NOMO-1 treated with dmso at 0.1 percent for 144 hours (cell line): ENCODE data around the gene PRPF4.
"Not testable (repeated sequence)": the region's sequence is repeated elsewhere in the genome, so short reads cannot be mapped to it uniquely, and the experiment has no call there.

Source experiments
- DNase-seq: peaks from one replicate; lab custom pipeline; 2025; ENCODE audit not compliant: unreplicated experiment; lab: John Stamatoyannopoulos, UW

Gene PRPF4

DNA sequence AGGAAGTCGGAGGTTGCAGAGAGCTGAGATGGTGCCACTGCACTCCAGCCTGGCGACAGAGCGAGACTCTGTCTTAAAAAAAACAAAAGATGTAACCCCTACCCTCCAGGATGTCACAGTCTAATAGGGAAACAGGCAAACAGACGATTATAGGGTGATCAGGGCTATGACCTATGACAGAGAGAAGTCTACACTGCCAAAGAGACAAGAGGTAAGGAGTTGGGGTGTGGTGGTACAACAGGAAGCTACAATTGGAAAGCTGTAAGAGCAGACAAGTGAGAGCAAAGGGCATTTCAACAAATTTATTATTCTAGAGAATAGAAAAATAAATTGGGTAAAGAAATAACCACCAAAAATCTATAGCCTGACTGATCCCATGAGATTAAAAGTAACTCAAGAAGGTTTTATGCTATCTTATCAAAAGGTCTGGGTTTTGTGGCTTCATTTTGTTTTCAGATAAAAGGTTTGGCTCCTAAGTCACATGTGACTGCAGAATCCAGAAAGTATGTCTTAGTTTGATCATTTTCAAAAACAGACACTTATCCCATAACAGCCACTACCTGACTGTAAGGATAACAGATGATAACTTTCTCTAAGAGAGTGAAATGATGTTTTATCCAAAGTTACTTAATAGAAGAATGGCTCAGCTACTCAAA is 7.4 kb upstream of the PRPF4 start:
- DNase-seq = no peak

DNA sequence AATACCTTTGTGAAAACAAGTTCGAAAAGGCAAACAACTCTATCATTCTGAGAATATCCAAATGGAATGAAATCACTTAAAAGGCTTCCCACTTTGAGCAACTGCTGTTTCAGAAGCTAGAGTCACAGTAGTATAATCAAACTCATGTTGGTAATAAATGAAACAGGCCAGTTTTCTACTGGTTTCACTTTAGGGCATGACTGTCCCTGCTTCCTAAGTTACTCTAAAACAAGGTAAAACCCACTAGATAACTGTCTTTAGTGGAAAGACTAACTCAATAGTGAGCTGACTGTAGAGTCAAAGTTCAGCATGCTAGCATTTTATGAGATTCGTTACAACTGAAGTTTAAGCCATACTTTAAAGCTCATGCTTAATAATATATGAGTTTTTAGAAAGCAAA is 6.1 kb upstream of the PRPF4 start:
- no peak for DNase-seq

DNA sequence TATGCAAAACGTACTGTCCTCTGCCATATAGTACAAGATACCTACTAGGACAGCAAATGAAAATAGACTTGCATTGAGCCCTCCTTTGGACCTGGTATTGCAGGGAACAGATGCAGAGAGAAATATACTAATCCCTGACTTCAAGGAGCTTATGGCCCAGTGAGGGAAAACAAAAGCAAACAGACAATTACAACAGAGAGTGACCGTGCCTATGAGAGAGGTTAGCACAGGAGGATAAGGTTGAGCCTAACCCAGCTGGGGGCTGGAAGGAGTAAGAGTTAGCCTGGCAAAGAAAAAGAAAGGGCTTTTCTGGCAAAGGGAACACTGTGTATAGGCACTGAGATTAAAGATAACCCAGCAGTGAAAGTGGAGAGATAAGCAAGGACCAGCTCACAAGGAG is 5.6 kb upstream of the PRPF4 start:
- DNase-seq = no peak

DNA sequence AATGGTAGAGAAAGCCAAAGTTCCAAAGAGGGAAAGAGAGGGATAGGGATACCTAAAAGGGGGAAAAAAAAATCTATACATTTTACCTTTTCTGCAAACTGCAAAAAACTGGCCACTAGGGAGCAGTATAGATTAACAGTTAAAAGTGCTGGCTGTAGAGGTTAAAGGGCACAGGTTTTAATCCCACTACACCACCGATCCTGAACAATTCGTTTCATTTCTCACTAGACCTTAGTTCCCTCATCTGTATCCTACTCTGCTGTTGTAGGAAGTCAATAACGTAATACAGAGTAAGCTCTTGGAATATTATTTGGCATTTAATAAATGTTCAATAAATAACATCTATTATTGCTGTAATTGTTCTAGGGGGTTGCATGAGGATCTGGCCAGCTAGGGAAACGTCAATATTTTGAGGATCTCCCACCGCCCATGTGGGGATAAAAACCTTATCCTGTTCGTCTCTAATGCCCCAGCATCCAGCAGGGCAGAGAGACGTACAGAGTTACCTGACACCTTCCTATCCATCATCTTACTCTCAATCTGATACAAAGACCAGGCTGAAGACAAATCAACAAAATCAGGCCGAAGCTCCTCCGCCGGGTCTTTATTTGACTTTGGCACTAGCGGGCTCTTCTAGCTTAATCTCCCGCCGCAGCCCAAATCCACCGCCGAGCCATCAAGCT is 843 bp upstream of the PRPF4 start:
- DNase-seq = peak; percentile 19

DNA sequence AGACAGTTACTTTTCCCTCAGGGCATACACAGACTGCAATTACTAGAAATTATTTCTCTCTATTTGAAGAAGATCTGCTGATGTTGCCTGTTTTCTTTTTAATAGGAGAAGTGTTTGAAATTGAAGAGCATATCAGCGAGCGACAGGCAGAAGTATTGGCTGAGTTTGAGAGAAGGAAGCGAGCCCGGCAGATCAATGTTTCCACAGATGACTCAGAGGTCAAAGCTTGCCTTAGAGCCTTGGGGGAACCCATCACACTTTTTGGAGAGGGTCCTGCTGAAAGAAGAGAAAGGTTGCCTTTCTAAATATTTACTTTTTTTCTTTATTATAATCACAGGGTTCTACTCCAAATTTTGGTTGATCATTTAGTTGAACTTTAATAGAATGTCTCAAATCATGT is 3.4 kb downstream of the PRPF4 start:
- DNase-seq = no peak

DNA sequence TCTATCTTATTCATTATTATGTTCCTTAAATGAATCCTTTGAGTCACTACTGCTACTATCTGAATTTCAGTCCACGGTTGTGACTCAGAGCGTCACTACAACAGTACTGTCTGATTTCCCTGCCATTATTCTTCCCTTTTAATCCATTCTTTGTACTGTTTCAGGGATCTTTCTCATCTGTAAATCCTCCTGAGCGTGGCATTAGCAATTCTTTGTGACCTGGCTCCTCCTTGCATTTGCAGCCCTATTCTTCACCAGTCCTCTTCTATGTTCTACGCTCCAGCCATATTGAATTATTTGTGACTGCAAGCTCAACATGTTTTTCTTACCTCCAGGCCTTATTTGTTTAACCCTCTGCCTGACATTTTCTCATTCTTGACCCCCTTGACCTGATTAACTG is 5.9 kb downstream of the PRPF4 start:
- no peak for DNase-seq

DNA sequence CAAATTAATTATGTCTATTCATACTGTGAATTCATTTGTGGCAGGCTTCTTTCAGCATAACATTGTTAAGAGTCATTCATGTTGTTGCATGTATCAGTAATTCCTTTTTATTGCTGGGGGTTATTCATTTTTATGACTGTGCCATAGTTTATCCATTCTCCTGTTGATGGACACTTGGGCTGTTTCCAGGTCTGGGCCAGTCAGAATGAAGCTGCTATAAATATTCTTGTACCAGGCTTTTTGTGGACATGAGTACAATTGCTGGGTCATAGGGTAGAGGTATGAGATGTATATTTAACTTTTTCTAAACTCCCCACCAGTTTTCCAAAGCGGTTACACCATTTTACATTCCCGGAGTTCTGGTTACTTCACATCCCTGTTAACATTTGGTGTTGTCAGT is 13.6 kb downstream of the PRPF4 start:
- DNase-seq = no peak

DNA sequence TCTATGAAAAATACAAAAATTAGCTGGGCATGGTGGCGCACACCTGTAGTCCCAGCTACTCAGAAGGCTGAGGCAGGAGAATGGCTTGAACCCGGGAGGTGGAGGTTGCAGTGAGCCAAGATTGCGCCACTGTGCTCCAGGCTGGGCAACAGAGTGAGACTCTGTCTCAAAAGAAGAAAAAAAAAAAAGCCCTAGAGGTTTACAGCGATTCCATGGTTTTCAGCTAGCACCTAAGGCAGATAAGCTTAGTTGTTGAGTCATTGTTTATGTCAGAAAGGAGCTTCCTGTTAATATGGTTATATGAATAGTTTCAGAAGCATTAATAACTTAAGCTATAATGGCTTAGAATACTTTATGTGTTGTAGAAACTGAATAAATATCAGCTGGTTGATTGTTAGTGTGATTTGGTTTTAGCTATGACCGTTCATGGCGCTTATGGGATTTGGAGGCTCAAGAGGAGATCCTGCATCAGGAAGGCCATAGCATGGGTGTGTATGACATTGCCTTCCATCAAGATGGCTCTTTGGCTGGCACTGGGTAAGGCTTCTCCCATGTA is 14.7 kb downstream of the PRPF4 start:
- DNase-seq = no peak

DNA sequence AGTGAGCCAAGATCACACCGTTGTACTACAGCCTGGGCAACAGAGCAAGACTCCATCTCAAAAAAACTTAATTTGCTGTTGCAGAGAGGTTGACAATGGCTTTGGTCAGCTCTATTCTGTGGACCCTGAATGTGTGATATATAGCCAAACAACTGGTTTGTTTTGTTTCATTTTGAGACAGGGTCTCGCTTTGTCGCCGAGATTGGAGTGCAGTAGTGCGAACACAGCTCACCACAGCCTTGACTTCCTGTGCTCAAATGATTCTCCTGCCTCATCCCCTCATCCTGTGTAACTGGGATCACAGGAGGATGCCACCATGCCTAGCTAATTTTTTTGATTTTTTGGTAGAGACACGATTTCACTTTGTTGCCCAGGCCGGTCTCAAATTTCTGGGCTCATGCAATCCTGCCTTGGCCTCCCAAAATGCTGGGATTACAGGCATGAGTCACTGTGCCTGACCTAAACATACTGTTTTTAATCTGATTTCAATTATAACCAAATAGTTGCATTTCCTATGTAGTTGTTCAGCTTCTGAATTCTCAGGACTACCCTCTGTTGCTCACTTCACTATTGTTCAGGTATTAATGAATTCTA is 17.9 kb downstream of the PRPF4 start:
- DNase-seq = no peak

DNA sequence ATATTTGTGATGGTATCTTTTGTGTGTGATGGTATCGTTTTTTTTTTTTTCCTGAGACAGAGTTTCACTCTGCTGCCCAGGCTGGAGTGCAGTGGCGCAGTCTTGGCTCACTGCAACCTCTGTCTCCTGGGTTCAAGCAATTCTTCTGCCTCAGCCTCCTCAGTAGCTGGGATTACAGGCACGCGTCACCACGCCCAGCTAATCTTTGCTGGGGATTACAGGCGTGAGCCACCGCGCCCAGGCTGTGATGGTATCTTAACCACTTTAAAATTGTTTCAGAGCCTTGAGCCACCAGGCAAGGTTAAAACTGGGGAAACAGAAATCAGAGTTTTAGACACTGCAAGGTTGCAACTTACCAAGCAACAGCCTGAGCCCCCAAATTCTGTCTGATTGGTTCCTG is 20.8 kb downstream of the PRPF4 start:
- DNase-seq = not testable (repeated sequence)

DNA sequence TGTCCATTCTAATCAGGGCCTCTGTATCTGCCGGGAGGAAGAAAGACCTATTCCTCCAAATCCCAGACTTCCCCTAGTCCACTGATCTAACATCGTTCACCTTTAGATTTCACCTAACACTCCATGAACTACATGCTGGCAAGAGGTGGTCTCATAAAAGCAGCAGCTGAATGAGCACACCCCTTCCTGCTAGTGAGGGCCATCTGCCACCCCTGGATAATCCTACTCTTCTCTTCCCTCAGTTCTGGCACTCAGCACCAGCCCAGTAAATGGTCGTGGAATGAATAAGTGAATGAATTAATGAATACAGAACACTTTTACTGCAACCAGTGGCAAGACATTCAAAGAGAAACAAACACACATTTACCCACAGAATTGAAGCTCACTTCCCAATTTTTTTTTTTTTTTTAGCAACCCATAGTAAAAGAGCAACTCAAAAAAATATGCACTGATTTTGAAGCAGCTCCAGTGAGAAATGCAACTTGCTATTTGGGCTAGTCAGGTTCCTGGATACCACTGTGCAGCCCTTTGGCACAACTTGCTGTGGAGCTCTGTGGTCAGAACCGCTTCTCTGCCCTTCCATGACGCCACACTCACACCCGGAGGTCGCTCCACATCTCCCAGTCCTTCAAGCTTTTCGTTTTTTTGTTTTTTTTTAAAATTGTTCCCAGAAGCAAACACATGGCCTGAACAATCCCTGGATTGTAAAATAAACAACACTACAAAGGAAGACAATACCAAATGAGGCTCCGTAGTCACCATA is 21.5 kb downstream of the PRPF4 start:
- no peak for DNase-seq

DNA sequence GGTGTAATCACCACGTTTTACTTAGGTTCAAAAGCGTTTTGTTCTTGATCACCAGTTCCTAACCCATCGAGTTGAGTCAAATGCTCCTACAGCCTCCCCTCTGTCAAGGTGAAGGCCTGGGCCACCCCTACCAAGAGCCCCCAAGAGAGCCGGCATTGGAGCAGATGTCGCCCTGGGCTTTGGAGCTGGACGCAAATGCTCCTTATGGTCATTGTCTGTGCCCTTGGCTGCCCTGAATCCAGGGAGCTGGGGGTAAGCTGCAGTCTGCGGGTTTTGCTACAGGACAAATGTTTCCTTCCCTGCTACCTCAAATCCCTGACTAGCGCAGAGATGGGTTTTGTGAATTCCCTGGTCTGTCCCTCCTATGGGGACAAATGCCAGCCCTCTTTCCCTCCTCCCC is 22.9 kb downstream of the PRPF4 start:
- DNase-seq = no peak

DNA sequence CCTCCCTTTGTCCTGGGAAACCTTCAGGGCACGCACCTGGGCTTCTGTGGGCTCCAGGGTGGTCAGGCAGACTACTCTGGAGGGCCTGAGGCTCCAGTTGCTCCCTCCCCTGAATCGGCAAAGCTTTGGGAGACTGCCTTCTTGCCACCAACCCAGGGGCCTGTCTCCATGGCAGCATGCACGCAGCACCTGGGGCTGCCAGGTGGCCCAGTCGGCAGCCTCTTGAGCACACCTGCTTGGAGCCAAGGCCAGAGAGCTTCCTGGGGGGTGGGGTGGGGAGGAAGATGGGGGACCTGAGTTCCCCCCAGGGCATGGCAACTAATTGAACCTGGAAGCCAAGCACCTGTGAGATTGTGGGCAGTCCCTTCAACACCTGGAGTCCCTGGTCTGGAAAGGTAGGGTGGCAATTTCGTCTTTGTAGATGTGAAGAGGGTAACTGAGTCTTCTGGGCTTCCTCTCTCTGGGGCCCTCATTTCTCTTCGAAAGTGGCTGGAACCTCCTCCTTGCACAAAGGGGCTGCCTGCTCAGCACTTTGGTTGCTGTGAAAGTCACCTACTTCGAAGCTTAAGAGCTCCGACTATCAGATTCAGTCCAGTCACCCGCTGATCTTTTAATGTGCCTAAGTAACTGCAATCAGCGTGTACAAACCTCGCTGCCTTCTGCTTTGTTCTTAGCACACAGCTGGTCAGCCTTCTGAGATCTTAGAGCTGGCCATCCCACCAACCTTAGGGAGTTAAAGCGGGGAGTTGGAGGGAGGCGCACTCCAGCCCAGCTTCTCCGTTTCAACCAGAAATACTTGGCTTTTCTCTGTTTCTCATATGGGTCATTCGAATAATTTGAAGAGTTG is 23.7 kb downstream of the PRPF4 start:
- DNase-seq = no peak

DNA sequence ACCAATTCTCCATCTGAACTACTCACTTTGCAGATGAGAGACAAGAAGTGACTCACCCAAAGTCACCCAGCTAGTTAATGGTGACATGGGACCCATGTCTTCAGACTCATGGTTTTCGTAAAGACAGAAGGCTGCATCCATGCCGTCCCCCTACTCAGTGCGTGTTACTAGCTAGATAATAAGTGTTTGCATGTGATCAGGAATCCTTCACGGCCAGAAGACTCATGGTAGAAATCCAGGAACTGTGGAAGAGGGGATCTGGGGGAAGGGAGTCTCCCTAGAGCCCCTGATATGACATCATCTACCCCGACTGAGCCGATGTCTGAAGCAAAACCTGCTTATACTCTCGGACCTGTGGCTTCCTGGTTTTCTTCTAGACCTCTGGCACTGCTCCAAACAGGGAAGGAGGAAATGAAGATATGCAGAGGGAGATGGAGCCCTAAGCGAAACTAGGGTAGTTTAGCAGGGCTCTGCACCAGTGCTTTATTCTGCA is 24.4 kb downstream of the PRPF4 start:
- DNase-seq = peak; percentile 20

DNA sequence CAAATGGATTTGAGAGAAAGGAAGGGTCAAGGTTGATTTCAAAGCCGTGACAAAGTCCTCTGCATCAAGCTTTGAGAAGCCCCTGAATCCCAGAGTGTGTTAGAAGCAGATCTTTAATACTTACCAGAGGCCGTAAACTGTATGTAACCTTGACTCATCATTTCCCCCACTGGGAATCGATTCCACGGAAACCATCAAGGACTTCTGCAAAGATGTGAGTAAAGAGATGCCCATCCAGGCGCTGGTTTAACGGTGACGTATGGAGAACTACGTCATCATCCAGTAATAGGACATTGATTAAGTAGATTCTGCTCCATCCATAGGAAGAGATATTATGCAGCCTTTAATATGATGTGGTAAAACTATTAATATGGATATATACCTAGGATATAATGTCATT is 26.1 kb downstream of the PRPF4 start:
- no peak for DNase-seq

DNA sequence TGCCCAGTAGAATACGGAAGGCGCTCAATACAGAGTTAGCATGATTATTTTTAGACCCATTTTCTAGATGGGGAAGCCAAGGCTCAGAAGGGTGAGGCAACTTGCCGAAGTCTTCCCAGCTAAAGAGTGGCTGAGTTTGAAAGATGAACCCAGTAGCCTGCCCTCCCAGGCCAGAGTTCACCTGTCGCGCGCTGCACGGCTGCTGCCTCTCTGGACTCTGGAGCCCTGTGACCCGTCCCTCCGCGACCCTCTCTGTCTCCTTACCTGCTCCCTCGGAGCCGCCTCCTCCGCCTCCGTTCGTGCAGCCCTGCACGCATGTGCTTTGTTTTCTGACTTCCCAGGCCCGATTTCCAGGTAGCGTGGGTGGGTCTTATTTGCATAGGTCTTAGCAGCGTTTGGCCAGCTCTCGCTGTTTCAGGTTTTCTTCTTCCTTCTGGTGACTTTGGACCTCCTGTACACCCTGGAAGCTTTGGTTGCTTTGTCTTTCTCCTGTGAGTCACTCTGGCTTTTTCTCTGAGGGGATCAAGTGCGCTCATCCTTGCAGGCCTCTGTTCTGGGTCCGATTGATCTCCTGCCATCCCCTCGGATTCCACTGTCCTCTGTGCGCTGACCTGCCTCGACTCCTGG is 27.4 kb downstream of the PRPF4 start, which contains the start of gene RNF183:
Gene RNF183, minus strand, starts transcription at position 585 of the 627 bp plus-strand sequence. CDS start 5,192 bp downstream, outside the sequence.
- DNase-seq = no peak

DNA sequence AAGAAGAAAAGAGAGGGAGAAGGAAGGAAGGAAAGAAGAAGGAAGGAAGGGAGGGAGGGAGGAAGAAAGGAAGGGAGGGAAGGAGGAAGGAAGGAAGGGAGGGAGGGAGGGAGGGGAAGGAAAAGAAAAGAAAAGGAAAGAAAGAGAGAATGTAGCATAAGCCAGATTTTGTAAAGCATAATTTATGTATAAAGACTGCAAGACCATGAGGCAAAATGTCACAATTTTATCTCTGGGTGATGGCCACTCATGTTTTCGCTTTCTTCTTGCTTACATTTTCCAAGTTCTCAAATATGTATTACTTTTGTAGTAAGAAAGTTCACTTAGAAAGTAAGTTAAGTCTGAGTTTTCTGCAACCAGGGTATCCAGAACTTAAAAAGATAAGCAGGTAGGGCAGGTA is 31.1 kb downstream of the PRPF4 start:
- DNase-seq = no peak

DNA sequence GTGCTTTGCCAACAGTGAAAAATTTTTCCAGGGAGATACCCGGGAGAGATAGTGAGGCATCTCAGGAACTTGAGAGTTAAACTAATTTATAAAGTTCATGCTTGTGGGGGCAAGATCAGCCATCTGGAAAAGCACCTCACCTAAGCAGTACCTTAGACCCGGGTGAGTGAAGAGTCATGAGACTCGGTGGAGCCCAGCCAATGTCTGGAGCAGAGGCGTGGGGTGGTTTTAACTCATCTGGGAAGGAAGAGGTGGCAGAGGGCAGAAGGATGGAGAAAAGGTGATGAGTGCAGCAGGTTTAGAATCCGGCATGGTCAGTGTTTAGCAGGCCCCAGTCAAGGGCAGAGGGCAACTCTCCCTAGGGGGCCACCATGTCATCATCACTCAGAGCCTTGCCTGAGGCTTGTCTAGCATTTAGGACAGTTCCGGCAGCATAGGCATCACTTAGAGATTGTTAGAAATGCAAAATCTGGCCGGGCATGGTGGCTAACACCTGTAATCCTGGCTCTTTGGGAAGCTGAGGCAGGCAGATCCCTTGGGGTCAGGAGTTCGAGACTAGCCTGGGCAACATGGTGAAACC is 32.0 kb downstream of the PRPF4 start:
- DNase-seq = no peak

DNA sequence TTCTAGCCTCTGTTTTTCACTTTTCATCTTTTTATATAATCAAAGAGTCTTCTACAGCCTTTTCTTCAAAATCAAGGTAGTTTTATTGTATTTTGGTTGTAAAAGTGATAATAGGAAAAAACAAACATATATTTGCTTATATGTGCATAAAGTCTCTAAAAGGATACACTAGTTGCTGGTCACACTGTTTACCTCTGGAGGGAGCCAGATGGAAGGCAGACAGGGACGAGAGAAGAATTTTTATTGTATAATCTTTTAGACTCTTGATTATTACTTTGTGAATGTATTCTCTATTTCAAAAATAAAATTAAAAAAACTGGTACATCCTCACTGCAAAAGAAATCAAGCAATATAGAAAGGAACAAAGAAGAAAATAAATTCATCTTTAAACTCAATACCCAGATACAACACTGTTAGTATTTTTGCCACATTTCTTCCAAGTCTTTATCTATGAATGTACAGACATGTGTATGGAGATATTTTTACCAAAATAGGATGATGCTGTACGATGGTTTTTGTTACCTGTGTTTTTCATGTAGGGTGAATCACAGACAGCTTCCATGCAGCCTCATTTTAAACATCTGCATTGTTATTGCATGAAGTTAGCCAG is 33.9 kb downstream of the PRPF4 start:
- no peak for DNase-seq
